CD4-positive, alpha-beta T cell treated with Interleukin-6 for 4 hours (primary cell): Measurements from ENCODE around the gene SFSWAP.

Experiments used
- DNase-seq: peaks from one replicate; pipeline ENCODE4 v3.0.0-alpha.2; 2020; ENCODE audit warnings: mixed read lengths

SFSWAP gene

GRCh38 chr12:131840643-131841416 lies 129.9 kb downstream of the SFSWAP start:
- DNase-seq: no peak

GRCh38 chr12:131841547-131841946 lies 130.7 kb downstream of the SFSWAP start:
- no peak for DNase-seq

- no peak for DNase-seq
Observed at GRCh38 chr12:131842169-131842568, 131.3 kb downstream of the SFSWAP start.

- no peak for DNase-seq
Observed at GRCh38 chr12:131843527-131843926, 132.6 kb downstream of the SFSWAP start.

GRCh38 chr12:131844140-131844539 lies 133.2 kb downstream of the SFSWAP start:
- DNase-seq: no peak

- no peak for DNase-seq
Observed at GRCh38 chr12:131844656-131845055, 133.8 kb downstream of the SFSWAP start.

- no peak for DNase-seq
Observed at GRCh38 chr12:131845121-131845520, 134.2 kb downstream of the SFSWAP start.

- DNase-seq: no peak
Observed at GRCh38 chr12:131847456-131847855, 136.6 kb downstream of the SFSWAP start.

GRCh38 chr12:131848753-131849152 lies 137.9 kb downstream of the SFSWAP start:
- DNase-seq: no peak
